GM18861 (cell line): ENCODE data around the gene PSD4.

Source experiments
- ATAC-seq: cut with Tn5 transposase; IDR thresholded peaks from one replicate; pipeline ENCODE4 v1.9.1; 2021; ENCODE audit not compliant: unreplicated experiment

PSD4 gene

DNA sequence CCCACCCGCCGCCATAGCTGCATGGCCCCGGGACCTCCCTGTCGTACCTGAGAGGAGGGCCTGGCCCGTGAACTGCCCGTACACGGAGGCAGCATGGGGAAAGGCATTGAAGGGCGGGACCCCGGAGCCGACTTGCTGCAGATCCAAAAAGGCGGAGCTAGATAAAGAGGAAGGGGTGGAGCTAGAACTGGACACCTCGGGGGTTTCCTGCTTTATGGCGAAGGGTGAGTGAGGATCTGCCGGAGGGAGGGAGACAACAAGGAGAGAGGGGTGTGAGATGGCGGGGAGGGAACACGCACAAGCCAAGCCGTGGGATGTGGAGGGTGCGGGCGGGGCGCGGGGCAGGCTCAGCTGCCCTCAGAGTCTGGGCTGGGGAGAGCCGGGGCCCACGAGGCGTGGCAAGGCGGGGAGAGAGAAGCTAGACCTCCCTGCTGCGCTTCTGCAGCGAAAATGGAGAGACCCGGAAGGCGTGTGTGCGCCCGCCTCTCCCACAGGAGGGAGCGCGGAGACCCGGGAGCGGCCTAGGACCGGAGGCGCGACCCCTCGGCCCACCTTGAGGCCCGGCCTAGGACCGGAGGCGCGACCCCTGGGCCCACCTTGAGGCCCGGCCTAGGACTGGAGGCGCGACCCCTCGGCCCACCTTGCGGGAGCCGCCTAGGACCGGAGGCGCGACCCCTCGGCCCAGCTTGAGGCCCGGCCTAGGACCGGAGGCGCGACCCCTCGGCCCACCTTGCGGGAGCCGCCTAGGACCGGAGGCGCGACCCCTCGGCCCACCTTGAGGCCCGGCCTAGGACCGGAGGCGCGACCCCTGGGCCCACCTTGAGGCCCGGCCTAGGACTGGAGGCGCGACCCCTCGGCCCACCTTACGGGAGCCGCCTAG is 61.8 kb downstream of the PSD4 start:
- ATAC-seq, result peak; percentile 67

DNA sequence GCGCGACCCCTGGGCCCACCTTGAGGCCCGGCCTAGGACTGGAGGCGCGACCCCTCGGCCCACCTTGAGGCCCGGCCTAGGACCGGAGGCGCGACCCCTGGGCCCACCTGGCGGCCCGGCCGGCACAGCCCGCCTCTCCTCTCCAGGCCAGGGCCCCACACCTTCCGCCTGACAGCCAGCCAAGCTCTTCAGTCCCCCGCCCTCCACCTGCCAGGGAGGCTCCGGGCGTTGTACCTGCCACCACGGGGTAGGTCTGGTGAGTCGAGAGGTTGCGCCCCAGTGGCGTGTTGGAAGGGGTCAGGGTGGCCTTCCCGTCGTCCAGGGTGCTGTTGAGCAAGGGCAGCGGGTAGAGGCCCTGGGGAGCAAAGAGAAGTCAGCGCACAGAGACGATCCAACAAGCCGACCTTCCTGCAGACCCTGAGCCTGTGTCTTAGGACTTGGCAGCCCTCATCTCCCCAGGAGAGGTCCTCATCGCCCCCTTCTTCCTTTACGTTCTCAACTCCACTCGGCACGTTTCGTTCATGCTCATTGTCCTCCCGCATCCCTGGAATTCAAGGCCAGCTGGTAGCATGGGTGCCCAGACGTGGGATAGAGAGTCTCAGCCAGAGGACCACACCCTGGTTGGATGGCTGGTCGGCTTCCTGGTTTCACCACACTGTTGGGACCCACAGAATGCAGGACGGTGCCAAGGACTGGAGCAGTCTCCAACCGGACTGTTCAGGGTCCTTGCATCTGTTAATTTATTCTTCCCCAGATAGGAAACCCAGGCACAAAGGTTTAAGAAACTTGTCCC is 62.8 kb downstream of the PSD4 start:
- no peak for ATAC-seq

DNA sequence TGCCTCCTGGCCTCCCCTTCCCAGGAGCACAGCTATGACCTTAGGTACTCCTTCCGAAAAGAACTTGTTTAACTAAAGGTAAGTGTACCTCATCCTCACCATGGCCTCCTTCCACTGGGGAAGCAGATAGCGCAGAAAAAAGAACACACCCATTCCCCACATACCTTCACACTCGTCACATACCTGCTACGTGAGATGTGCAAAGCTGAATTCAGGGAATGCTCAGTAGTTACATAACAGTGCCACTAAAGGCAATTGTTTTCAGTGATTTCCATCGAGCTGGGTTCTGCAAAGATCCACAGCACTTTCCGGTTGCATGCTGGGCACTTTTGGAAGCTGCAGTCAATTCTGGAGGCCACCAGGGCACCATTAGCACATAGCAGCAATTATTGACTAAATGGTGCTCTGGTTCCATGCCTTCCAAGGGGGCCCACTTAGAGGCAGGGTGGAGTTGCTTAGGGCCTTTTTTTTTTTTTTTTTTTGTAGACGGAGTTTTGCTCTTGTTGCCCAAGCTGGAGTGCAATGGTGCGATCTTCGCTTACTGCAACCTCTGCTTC is 63.9 kb downstream of the PSD4 start:
- no peak for ATAC-seq

DNA sequence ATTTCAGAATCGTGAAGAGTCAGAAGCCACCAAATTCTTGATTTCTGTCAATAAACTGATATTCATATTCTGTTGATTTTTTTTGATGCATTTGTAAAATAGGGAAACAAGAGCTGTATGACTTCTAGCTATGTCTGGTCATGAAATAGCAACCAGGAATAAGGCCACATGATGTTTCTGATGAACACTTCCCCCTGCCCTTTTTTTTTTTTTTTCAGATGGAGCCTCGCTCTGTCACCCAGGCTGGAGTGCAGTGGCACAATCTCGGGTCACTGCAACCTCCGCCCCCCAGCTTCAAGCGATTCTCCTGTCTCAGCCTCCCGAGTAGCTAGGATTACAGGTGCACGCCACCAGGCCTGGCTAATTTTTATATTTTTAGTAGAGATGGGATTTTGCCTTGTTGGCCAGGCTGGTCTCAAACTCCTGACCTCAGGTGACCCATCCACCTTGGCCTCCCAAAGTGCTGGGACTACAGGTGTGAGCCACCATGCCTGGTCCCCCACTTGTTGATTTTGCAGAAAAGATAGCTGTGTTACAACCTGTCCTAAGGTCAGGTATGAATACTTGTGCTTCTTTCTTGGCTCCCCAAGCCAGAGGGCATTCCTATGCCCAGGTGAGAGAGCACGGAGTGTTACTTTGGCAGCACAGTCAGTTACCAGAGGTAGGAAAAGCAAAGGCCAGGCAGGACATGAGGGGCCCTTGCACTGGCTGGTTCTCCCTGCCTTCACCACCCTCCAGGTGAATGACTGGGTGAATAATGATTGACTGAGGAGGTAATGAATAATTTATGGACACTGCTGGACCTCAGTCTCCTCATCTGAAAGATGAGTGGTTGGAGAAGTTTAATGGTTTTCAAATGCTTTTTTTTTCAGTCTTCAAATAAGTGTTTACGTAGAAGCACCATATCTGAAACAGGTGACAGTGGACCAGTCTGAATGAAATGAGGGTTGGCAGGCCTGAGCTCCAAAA is 65.4 kb downstream of the PSD4 start:
- no peak for ATAC-seq

DNA sequence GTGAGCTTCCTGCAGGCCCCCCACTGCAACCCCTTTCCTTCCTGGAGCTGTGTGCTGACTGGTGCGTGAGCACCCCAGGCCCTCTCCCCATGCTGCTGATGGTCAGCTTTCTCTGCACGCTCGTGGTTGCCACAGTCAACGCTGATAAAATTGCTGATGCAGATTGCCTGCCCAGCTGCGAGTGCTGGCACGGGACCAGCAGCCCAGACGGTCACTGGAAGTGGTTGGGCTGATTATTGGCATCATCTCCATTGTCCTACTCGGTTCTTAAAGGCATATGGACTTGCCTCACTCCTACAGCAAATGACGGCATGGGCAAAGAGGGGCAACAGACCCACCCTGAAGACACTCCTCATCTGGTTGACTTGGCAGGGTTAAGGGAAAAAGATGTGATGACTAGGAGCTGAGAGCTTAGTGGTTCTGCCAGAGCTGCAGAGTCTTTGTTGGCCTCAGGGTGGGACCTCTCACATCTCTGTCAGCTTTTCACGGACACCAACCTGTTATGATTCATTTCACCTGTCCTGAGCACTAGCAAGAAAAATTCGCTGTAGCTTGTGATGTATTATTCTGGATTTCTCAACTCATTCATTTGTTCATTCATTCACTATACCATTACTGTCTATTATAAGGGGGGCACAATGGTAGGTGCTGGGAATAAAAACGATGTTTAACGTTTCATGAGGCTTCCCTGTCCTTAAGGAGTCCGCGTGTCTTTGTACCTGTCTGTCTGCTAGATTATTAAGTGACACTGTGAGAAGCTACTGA is 66.6 kb downstream of the PSD4 start:
- ATAC-seq, result no peak

DNA sequence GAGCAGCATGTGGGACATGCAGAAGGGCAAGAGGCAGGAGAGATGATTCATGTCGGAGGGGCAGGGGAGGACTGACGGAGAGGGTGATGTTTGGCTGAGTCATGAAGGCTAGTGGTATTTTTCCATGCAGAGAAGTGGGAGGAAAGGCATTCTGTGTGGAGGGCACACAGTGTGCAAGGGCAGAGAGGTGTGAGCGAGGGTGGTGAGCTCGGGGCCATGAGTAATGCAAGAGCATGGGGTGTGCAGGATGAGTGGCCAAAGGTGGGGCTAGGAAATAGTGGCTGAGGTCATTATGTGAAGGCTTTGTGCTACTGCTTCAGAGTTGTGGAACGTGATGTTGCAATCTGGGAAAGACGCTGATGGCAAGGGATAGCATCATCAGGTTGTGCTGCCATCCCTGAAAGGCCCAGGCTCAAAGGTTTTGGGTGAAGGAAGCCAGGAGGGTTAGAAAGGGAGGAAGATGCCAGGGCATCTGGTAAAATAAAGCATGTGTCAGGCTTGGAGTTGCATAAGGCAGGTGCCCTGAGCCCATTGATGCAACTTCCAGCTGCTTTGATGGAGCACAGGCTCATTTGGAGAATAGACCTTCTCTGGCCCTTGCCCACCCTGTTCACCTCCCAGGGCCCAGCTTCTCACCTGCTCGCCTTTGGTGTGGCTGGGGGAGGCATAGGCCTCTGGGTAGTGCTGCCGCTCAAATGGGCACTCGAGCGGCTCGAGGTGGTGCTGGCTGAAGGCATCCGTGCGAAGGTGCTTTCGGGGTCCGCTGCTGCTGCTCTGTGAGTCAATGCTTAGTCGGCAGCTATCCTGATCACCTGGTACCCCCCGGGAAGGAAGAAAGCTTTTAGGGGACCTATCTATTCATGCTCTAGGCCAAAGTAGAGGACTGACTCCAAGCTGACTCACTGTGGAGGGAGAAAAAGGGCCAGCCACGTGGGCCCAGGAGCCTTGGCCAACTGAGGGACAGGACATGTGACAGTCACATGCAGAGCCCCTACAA is 67.4 kb downstream of the PSD4 start:
- no peak for ATAC-seq

DNA sequence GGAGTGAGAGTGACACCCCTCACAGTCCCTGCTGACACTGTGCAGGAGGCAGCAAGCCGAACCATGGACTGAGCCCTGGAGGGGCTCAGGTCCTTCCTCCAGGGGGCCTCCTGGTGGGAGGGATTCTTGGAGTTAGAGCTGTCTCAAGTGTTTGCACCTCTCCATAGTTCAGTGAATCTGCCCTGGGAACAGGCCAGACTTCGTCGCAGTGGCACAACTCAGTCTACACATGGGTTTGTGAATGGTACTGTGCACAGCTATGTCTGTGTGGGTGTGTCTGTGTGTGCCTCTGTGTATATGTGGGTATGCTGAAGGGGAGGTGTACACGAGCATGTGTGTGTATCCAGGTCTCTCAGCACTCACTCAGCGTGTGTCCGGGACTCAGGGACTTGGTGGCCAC is 68.6 kb downstream of the PSD4 start:
- ATAC-seq, result no peak

DNA sequence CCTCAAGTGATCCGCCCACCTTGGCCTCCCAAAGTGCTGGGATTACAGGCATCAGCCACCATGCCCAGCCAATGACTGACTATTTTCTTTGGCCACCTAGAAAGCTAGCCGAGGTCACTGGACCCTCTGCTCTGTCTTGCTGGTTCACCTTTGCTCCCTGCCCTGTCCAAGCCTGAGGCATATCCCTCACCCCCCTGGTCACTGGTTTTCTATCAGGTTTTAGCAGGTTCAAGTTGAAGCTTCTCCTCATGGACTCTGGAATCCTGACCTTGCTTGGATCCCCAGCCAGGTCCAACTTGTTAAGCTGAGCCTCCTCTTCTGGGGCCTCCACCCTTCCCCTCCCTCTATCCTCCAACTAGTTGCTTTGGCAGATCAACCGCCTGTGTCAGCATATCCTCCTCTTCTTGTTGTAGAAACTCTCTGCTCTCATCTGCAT is 71.5 kb downstream of the PSD4 start:
- ATAC-seq, result no peak

DNA sequence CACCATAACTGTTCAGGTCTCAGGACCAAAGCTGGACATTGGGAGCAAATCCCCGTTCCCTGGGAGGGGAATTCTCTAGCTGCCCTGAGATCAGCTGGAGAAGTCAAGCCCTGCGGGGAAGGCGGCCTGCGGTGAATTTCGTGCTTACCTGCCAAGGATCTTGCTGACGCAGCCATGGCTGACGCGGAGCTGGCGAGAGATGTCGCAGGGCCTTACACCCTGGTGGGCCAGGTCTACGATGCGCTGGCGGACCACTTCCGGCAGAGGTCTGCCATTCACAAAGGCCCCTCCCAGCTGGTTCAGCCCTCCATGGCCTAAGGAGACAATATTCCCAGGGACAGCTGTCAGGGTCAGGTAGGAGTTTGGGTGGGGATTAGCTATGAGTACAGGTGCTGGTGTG is 72.8 kb downstream of the PSD4 start:
- no peak for ATAC-seq

DNA sequence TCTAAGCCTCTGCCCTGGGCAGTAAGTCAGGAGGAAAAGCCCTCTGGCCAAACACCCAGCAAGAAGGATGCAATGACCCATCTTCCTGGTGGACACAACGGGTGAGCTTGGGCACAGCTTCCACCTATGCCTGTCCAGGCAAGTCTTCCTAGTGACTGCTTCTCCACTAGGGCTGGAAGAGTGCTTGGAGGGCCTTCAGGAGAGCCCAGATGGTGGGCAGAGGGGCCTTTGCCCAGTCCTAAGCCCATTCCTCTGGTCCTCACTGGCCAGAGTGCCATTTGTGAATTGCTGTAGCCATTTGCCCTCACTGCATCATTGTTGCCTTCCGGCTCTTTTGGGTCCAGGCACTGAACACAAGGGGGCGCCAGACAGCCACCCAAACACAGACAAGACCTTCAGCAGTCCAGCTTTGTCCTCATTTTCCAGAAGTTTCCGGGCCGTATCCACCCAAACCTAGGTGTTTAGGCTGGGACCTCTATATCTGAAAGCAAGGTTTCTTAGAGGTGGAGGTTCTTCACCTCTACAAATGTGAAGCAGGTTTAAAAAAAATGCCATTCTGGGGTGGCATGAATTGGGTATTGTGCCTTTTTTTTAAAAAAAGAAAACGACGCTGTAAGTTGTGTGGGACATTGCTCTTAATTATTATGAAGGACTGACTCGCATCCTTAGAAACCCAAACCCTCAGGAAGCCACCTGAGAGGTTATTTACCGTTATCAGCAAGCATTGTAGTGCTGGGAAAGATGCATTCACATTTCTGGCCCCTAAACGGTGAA is 75.4 kb downstream of the PSD4 start:
- no peak for ATAC-seq

DNA sequence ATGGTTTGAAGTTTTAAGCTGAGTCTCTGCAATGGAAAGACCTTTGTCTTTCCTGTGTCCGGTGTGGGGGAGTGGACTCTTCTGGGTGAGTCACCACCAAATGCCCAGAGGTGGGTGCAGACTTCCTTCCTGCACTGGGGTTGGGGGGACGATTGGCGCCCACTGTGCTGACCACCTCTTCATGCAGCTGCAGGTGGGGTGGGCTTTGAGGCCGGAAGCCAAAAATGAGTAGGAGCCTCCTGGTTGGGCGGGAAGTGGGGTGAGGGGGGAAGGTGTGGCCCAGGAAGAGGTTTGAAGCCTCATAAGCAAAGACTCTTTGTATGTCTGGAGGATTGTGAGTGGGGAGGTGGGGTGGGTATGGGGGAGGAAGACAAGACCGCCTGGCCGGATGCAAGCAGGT is 77.3 kb downstream of the PSD4 start:
- no peak for ATAC-seq

DNA sequence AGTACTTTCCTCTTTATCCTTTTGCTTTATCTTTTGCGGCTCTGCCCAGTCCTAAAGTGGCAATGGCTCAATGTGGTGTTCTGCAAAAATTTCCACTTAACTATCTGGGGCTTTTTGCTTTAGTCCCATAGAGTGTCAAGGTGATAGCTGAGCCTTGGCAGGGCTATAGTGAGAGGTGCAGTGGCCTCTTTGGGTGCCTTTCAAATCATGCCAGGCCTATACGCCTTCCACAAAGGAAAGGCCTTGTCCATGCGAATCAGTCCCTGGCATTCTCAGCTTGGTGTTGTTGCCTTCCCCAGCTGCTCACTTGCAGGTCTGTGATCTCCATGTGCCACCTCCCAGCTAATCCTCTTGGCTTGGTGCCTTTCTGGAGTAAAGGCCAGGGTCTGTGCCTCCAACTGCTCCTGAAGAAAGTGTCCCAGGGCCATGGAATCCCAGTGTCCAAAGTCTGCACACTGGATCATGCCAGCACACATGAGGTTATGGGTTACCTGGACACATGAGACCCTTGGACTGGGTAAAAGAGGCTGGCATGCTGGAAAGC is 78.3 kb downstream of the PSD4 start:
- no peak for ATAC-seq

DNA sequence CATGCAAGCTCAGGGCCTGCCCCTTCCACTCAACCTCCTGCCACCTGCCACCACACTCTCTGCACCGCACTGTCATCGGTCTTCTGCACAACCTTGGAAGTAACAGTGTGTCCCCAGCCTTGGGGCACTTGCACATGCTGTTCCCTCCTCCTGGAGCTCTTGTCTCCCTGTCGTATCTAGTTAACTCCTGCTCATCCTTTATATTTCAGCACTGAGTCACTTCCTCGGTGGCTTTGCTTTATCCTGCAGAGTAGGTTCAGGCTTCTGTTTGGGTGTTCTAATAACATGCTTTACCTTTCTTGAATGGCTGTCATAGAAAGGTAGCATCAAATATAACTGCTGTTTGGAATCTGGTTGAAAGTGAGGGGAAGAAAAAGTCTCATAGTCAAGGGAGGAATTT is 79.7 kb downstream of the PSD4 start:
- no peak for ATAC-seq

DNA sequence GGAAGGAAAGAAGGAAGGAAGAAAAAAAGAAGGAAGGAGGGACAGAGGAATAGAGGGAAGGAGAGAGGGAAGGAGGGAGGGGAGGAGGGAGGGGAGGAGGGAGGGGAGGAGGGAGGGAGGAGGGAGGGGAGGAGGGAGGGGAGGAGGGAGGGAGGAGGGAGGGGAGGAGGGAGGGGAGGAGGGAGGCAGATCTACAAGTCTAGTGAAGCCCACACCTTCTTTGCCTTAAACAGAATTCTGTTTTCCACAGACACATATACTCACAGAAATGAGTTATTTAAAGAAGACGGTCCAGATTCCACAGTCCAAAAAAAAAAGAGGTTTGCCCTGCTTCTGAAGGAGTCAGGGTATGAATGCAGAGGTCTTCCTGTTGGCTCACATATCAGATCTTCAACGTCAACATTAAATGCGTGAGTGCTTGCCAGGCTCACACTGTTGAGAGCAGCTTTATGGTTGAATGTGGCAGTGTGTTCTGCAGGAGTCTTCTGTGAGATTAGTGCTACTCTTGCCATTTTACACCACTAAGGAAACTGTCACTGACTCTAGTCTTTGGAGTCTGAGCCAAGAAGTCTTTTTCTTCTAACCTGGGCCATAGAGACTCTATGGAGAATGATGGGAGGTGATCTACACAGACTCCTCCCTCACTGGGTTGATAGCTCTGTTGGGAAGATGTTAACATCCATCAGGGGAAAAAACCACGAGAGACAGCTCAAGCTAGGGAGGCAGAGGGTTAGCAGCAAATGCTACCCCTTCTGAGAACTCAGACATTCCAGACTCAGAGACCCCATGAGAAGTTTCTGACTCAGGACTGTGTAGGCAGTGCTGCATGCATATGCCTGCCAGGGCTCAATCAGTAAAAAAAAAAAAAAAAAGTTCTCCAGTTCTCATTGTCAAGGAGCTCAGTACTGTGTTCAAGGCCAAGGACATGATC is 81.6 kb downstream of the PSD4 start:
- no peak for ATAC-seq

DNA sequence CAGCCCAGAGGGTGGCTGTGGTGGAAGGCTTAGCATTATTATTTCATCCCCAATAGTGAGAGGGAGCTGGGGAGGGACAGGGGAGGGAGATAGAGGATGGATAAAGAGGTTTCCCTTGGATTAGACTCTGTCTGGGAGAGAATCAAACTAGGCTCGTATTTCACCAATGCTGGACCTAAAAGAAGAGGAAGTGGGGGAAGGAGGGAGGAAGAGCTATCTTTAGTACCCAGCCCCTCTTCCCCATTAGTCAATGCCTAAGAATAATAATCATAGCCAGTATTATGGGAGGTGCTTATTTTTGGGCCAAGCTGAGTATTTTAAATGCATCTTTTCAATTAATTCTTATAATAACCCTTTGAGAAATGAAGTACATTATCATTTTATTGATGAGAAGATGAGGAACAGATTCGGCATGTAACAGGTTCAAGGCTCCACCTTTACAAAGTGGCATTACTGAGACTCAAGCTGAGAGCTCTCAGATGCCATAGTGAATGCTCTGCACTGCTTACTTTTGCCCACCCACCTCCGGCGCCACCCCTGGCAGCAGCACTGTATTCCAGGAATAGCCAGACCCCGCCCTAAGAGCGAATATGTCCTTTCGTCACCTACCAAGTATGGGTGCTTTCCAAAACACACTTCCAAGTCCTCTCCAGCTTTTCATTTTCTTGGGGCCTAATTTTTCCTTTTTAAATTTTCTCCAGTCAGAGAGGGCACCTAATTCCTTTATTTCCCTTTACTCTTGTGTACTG is 83.9 kb downstream of the PSD4 start:
- ATAC-seq, result no peak
